PFSK-1 (cell line): ENCODE data around the gene TGOLN2.

Experiments
- FOXP2 ChIP-seq: optimal IDR thresholded peaks from 2 replicates; pipeline ENCODE3; 2011; ENCODE audit warnings: borderline replicate concordance, control low read depth, inconsistent platforms; ENCODE audit not compliant: insufficient read depth; ENCODE audit errors: extremely low read length, extremely low read depth
- POLR2AphosphoS5 ChIP-seq: IDR thresholded peaks from 2 replicates; pipeline ENCODE4 v1.6.1; 2012; ENCODE audit warnings: low read depth, mild to moderate bottlenecking, control low read depth, low read length, moderate library complexity
- REST ChIP-seq, 2 experiments: IDR thresholded peaks; 2 replicates each; pipeline versions ENCODE4 v1.6.1 to v1.8.0; 2011 to 2012; ENCODE audit warnings: low read depth in 2 of 2, low read length in 2 of 2, control low read depth in 1 of 2, inconsistent platforms in 1 of 2, mild to moderate bottlenecking in 1 of 2, moderate library complexity in 1 of 2; ENCODE audit not compliant: insufficient read depth in 1 of 2
- SIN3A ChIP-seq: IDR thresholded peaks from 2 replicates; pipeline ENCODE4 v1.6.1; 2012; ENCODE audit warnings: mild to moderate bottlenecking, low read length, moderate library complexity, borderline replicate concordance; ENCODE audit not compliant: insufficient read depth
- TAF1 ChIP-seq: IDR thresholded peaks from 2 replicates; pipeline ENCODE4 v1.6.1; 2012; ENCODE audit warnings: low read length, control low read depth, borderline replicate concordance; ENCODE audit not compliant: insufficient read depth

Gene TGOLN2

GRCh38 chr2:85330839-85331636, 3.2 kb upstream of the TGOLN2 start:
- TF ChIP-seq TAF1 (no peak), SIN3A (no peak), REST (IDR thresholded peaks at IDR 0.05; ENCODE audit: insufficient read depth in 1 of 2, low read depth in 2 of 2, low read length in 2 of 2) (no peak), FOXP2 (no peak), POLR2AphosphoS5 (no peak)

GRCh38 chr2:85329181-85329651, 1.4 kb upstream of the TGOLN2 start:
- TF ChIP-seq SIN3A, result no peak
- no peak for TF ChIP-seq TAF1
- TF ChIP-seq POLR2AphosphoS5, result no peak
- TF ChIP-seq REST (IDR thresholded peaks at IDR 0.05; ENCODE audit: insufficient read depth in 1 of 2, low read depth in 2 of 2, low read length in 2 of 2), result no peak
- TF ChIP-seq FOXP2, result no peak

- TF ChIP-seq TAF1 (no peak), FOXP2 (no peak), SIN3A (no peak), REST (IDR thresholded peaks at IDR 0.05; ENCODE audit: insufficient read depth in 1 of 2, low read depth in 2 of 2, low read length in 2 of 2) (no peak), POLR2AphosphoS5 (no peak)
Observed at GRCh38 chr2:85327160-85327821, 498 bp downstream of the TGOLN2 start.

GRCh38 chr2:85326406-85327159, 1.2 kb downstream of the TGOLN2 start:
- TF ChIP-seq POLR2AphosphoS5 (0 out of 2 replicates have a peak, but pooled peaks have one; percentile 26), REST (IDR thresholded peaks at IDR 0.05; ENCODE audit: insufficient read depth in 1 of 2, low read depth in 2 of 2, low read length in 2 of 2) (no peak), FOXP2 (no peak), SIN3A (0 out of 2 replicates have a peak, but pooled peaks have one; percentile 29), TAF1 (0 out of 2 replicates have a peak, but pooled peaks have one; percentile 46)
